ENCODE measurements around the gene KRTAP1-5.

DNA sequence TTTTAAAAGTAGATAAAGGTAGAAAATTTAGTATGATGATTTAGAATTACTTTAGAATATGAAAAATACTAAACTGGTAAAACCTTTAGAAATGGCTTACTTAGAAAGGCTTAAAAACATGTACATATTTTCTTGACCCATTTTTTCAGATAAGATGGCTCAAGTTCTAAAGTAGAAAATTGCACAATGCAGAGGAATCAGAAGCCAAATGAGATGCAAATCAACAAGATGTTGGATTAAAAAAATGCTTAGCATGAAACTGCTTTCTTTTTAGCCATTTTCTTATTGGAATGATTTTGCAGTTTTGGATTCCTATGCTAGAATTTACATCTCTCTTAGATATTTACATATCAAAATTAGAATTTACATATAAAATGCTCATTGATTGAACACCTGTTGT, 16.6 kb downstream of the KRTAP1-5 start:
- no peak for TF ChIP-seq EZH2 (IDR thresholded peaks at IDR 0.05; ENCODE audit: low read depth, unreplicated experiment)
- TF ChIP-seq, protein P1, sequence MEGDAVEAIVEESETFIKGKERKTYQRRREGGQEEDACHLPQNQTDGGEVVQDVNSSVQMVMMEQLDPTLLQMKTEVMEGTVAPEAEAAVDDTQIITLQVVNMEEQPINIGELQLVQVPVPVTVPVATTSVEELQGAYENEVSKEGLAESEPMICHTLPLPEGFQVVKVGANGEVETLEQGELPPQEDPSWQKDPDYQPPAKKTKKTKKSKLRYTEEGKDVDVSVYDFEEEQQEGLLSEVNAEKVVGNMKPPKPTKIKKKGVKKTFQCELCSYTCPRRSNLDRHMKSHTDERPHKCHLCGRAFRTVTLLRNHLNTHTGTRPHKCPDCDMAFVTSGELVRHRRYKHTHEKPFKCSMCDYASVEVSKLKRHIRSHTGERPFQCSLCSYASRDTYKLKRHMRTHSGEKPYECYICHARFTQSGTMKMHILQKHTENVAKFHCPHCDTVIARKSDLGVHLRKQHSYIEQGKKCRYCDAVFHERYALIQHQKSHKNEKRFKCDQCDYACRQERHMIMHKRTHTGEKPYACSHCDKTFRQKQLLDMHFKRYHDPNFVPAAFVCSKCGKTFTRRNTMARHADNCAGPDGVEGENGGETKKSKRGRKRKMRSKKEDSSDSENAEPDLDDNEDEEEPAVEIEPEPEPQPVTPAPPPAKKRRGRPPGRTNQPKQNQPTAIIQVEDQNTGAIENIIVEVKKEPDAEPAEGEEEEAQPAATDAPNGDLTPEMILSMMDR (conservative IDR thresholded peaks at IDR 0.05; ENCODE audit: low read depth in 2 of 2) = no peak
- no peak for TF ChIP-seq POLR2AphosphoS5 (IDR thresholded peaks at IDR 0.05; ENCODE audit: low read depth)
- no peak for TF ChIP-seq EZH2phosphoT487 (IDR thresholded peaks at IDR 0.05; ENCODE audit: unreplicated experiment)
- no peak for TF ChIP-seq ZNF331 (CRISPR knock-in tag; IDR thresholded peaks at IDR 0.05; ENCODE audit: low read depth)
- TF ChIP-seq, protein P2, sequence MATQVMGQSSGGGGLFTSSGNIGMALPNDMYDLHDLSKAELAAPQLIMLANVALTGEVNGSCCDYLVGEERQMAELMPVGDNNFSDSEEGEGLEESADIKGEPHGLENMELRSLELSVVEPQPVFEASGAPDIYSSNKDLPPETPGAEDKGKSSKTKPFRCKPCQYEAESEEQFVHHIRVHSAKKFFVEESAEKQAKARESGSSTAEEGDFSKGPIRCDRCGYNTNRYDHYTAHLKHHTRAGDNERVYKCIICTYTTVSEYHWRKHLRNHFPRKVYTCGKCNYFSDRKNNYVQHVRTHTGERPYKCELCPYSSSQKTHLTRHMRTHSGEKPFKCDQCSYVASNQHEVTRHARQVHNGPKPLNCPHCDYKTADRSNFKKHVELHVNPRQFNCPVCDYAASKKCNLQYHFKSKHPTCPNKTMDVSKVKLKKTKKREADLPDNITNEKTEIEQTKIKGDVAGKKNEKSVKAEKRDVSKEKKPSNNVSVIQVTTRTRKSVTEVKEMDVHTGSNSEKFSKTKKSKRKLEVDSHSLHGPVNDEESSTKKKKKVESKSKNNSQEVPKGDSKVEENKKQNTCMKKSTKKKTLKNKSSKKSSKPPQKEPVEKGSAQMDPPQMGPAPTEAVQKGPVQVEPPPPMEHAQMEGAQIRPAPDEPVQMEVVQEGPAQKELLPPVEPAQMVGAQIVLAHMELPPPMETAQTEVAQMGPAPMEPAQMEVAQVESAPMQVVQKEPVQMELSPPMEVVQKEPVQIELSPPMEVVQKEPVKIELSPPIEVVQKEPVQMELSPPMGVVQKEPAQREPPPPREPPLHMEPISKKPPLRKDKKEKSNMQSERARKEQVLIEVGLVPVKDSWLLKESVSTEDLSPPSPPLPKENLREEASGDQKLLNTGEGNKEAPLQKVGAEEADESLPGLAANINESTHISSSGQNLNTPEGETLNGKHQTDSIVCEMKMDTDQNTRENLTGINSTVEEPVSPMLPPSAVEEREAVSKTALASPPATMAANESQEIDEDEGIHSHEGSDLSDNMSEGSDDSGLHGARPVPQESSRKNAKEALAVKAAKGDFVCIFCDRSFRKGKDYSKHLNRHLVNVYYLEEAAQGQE (IDR thresholded peaks at IDR 0.05; ENCODE audit: unreplicated experiment) = no peak
- no peak for TF ChIP-seq JUNB (IDR thresholded peaks at IDR 0.05; ENCODE audit: unreplicated experiment)
- TF ChIP-seq CREB1 (CRISPR knock-in tag; IDR thresholded peaks at IDR 0.05; ENCODE audit: low read depth) = no peak
- TF ChIP-seq, protein P3, sequence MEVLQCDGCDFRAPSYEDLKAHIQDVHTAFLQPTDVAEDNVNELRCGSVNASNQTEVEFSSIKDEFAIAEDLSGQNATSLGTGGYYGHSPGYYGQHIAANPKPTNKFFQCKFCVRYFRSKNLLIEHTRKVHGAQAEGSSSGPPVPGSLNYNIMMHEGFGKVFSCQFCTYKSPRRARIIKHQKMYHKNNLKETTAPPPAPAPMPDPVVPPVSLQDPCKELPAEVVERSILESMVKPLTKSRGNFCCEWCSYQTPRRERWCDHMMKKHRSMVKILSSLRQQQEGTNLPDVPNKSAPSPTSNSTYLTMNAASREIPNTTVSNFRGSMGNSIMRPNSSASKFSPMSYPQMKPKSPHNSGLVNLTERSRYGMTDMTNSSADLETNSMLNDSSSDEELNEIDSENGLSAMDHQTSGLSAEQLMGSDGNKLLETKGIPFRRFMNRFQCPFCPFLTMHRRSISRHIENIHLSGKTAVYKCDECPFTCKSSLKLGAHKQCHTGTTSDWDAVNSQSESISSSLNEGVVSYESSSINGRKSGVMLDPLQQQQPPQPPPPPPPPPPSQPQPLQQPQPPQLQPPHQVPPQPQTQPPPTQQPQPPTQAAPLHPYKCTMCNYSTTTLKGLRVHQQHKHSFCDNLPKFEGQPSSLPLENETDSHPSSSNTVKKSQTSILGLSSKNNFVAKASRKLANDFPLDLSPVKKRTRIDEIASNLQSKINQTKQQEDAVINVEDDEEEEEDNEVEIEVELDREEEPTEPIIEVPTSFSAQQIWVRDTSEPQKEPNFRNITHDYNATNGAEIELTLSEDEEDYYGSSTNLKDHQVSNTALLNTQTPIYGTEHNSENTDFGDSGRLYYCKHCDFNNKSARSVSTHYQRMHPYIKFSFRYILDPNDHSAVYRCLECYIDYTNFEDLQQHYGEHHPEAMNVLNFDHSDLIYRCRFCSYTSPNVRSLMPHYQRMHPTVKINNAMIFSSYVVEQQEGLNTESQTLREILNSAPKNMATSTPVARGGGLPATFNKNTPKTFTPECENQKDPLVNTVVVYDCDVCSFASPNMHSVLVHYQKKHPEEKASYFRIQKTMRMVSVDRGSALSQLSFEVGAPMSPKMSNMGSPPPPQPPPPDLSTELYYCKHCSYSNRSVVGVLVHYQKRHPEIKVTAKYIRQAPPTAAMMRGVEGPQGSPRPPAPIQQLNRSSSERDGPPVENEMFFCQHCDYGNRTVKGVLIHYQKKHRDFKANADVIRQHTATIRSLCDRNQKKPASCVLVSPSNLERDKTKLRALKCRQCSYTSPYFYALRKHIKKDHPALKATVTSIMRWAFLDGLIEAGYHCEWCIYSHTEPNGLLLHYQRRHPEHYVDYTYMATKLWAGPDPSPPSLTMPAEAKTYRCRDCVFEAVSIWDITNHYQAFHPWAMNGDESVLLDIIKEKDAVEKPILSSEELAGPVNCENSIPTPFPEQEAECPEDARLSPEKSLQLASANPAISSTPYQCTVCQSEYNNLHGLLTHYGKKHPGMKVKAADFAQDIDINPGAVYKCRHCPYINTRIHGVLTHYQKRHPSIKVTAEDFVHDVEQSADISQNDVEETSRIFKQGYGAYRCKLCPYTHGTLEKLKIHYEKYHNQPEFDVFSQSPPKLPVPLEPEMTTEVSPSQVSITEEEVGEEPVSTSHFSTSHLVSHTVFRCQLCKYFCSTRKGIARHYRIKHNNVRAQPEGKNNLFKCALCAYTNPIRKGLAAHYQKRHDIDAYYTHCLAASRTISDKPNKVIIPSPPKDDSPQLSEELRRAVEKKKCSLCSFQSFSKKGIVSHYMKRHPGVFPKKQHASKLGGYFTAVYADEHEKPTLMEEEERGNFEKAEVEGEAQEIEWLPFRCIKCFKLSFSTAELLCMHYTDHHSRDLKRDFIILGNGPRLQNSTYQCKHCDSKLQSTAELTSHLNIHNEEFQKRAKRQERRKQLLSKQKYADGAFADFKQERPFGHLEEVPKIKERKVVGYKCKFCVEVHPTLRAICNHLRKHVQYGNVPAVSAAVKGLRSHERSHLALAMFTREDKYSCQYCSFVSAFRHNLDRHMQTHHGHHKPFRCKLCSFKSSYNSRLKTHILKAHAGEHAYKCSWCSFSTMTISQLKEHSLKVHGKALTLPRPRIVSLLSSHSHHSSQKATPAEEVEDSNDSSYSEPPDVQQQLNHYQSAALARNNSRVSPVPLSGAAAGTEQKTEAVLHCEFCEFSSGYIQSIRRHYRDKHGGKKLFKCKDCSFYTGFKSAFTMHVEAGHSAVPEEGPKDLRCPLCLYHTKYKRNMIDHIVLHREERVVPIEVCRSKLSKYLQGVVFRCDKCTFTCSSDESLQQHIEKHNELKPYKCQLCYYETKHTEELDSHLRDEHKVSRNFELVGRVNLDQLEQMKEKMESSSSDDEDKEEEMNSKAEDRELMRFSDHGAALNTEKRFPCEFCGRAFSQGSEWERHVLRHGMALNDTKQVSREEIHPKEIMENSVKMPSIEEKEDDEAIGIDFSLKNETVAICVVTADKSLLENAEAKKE (CRISPR knock-in tag; IDR thresholded peaks at IDR 0.05) = no peak

Measured in GM23338 (cell line).